ENCODE data around the gene SENP2. TPM values are rescaled to one million over a fixed set of nuclear protein-coding genes. Genes with fewer than 3 reads are reported as not detected.
A peak's percentile ranks its signal among the peaks of the same experiment; 100 is the strongest.
"Not testable (repeated sequence)": the region's sequence is repeated elsewhere in the genome, so short reads cannot be mapped to it uniquely, and the experiment has no call there.

Gene SENP2
- total RNA-seq, 4 donors from 2014 or later: 23.7 to 56.9 (median 30.6) TPM

DNA sequence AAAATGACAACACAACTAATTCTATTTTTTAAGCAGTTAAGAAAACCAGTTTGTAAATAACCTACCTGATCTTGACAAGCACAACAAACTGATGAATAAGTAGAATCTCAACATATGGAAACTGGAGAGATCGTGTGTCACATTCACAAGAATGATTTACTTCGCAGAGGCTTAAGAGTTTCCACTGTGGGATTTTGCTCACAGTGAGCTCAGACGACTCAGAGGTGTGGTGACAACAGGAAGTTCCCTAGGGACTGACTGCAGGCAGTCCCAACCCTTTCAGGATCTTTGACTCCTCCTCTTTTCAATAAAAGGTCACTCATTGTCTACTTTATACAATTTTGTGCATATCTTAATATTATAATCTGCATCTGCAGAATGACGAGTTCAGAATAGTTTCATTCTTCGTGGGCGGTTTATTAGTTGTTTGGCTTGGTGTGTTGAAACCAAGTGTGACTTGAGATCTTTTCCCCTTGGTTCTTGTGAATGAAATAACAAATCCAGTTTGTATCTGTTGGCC, 33.7 kb upstream of the SENP2 start, which contains the start of gene LIPH:
TSS of gene LIPH (minus strand) at position 231 of the 520 bp plus-strand sequence. CDS start at position 114, 117 bp downstream.
- ATAC-seq (ENCODE audit: low FRiP score): no peak
- DNase-seq (ENCODE audit: low spot score): no peak

GRCh38 chr3:185555101-185555501, 31.0 kb upstream of the SENP2 start:
- TF ChIP-seq, protein P1, sequence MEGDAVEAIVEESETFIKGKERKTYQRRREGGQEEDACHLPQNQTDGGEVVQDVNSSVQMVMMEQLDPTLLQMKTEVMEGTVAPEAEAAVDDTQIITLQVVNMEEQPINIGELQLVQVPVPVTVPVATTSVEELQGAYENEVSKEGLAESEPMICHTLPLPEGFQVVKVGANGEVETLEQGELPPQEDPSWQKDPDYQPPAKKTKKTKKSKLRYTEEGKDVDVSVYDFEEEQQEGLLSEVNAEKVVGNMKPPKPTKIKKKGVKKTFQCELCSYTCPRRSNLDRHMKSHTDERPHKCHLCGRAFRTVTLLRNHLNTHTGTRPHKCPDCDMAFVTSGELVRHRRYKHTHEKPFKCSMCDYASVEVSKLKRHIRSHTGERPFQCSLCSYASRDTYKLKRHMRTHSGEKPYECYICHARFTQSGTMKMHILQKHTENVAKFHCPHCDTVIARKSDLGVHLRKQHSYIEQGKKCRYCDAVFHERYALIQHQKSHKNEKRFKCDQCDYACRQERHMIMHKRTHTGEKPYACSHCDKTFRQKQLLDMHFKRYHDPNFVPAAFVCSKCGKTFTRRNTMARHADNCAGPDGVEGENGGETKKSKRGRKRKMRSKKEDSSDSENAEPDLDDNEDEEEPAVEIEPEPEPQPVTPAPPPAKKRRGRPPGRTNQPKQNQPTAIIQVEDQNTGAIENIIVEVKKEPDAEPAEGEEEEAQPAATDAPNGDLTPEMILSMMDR (IDR thresholded peaks at IDR 0.05): no peak
- DNase-seq (ENCODE audit: low spot score) (no peak), ATAC-seq (ENCODE audit: low FRiP score) (peak; percentile 29)

More for the DNA sequence above, 33.7 kb upstream of the SENP2 start, which contains the start of gene LIPH:
- TF ChIP-seq, protein P1 (IDR thresholded peaks at IDR 0.05): no peak

- ATAC-seq (ENCODE audit: low FRiP score) (no peak), DNase-seq (ENCODE audit: low spot score) (no peak)
- TF ChIP-seq, protein P1 (IDR thresholded peaks at IDR 0.05): no peak
Observed at GRCh38 chr3:185555860-185556347, 30.2 kb upstream of the SENP2 start.

DNA sequence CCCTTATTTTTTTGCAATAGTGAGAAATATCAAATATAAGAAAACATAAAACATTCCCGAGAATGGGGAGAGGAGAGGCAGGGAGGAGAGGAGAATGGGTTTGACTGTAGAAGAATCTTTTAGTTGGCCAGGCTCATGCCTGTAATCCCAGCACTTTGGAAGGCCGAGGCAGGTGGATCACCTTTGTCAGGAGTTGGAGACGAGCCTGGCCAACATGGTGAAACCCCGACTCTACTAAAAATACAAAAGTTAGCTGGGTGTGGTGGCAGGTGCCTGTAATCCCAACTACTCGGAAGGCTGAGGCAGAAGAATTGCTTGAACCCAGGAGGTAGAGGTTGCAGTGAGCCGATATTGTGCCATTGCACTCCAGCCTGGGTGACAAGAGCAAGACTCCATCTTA, 29.5 kb upstream of the SENP2 start:
- not testable (repeated sequence) for ATAC-seq (ENCODE audit: low FRiP score)

DNA sequence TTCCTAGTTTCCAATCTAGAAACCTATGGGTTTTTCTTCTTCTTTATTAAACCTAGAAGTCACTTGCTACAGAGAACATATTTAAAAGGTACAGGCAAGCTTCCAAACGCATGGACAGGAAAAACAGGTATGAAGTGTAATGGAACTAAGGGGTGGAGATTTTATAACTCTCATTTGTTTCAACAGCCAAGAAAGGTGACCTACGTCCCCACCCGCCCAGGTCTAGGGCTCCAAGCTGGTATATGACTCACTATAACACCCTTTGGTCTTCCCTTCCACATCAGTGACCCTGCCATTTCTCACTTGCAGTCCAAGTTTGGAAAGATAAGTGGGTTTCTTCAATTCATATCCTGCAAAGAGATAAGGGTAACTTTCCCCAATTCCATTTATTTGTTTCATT, 27.7 kb upstream of the SENP2 start:
- DNase-seq (ENCODE audit: low spot score): no peak
- TF ChIP-seq, protein P1 (IDR thresholded peaks at IDR 0.05): no peak
- ATAC-seq (ENCODE audit: low FRiP score): peak; percentile 83

More for the DNA sequence above, 29.5 kb upstream of the SENP2 start:
- not testable (repeated sequence) for DNase-seq (ENCODE audit: low spot score)

GRCh38 chr3:185559706-185560090, 26.4 kb upstream of the SENP2 start:
- DNase-seq (ENCODE audit: low spot score) (no peak), ATAC-seq (ENCODE audit: low FRiP score) (no peak)
- TF ChIP-seq, protein P1 (IDR thresholded peaks at IDR 0.05): no peak

GRCh38 chr3:185560676-185561075, 25.4 kb upstream of the SENP2 start:
- DNase-seq (ENCODE audit: low spot score) (no peak), ATAC-seq (ENCODE audit: low FRiP score) (no peak)
- TF ChIP-seq, protein P1 (IDR thresholded peaks at IDR 0.05): no peak

All from omental fat pad (tissue), 4 donors.